Neural cell (in vitro differentiated cells): Measurements from ENCODE around the gene RPL18. TPM values are rescaled to one million over a fixed set of nuclear protein-coding genes. Genes with fewer than 3 reads are reported as not detected.

ENCODE experiments used
- H2AFZ ChIP-seq: fragments of 200-600, 300-800 bp; sonication (generic), shearing (Covaris generic); 2 replicates; pipeline ENCODE4 v1.6.0; 2014; ENCODE audit warnings: low read depth, mild to moderate bottlenecking, antibody characterized with exemption, low read length, moderate library complexity
- H3F3A ChIP-seq: fragments of 200-600 bp; shearing (Covaris generic); 2 replicates; pipeline ENCODE4 v1.6.1; 2016; ENCODE audit warnings: mild to moderate bottlenecking, moderate library complexity, mixed read lengths, antibody characterized with exemption, low read length; ENCODE audit not compliant: insufficient read depth, poor library complexity, severe bottlenecking
- H3K27ac ChIP-seq: fragments of 200-600, 300-800 bp; sonication (generic), shearing (Covaris generic); 2 replicates; pipeline ENCODE4 v1.5.1; 2014; ENCODE audit warnings: mild to moderate bottlenecking, low read length, moderate library complexity
- H3K27me3 ChIP-seq: fragments of 300-800, 200-600 bp; sonication (generic), shearing (Covaris generic); 2 replicates; pipeline ENCODE4 v1.6.0; 2014; ENCODE audit warnings: mild to moderate bottlenecking, low read depth, low read length, moderate library complexity; ENCODE audit not compliant: insufficient read depth
- H3K36me3 ChIP-seq: fragments of 300-800, 200-600 bp; sonication (generic), shearing (Covaris generic); 2 replicates; pipeline ENCODE4 v1.5.1; 2014; ENCODE audit warnings: mild to moderate bottlenecking, antibody characterized with exemption, low read length, moderate library complexity; ENCODE audit not compliant: insufficient read depth
- H3K4me2 ChIP-seq: fragments of 300-800, 200-600 bp; sonication (generic), shearing (Covaris generic); 2 replicates; pipeline ENCODE4 v1.6.0; 2014; ENCODE audit warnings: mild to moderate bottlenecking, low read length
- H3K4me3 ChIP-seq: fragments of 300-800, 200-600 bp; sonication (generic), shearing (Covaris generic); 2 replicates; pipeline ENCODE4 v1.5.1; 2014; ENCODE audit warnings: mild to moderate bottlenecking, low read length, moderate library complexity
- H3K79me2 ChIP-seq: fragments of 200-600 bp; shearing (Covaris generic); replicated peaks from 2 replicates; pipeline ENCODE4 v1.6.0; 2014; ENCODE audit warnings: mild to moderate bottlenecking, low read length, moderate library complexity; ENCODE audit not compliant: insufficient read depth
- H3K9ac ChIP-seq: fragments of 300-800, 200-600 bp; sonication (generic), shearing (Covaris generic); 2 replicates; pipeline ENCODE4 v1.6.1; 2016; ENCODE audit warnings: mild to moderate bottlenecking, low read length, mixed read lengths
- H3K9me2 ChIP-seq: fragments of 200-600 bp; shearing (Covaris generic); 2 replicates; pipeline ENCODE4 v1.6.1; 2016; ENCODE audit warnings: mild to moderate bottlenecking, low read length, mixed read lengths; ENCODE audit not compliant: insufficient read depth
- H3K9me3 ChIP-seq: fragments of 200-600, 300-800 bp; sonication (generic), shearing (Covaris generic); 2 replicates; pipeline ENCODE4 v1.6.1; 2016; ENCODE audit warnings: mild to moderate bottlenecking, mixed run types, low read length, moderate library complexity, mixed read lengths
- H4K20me1 ChIP-seq: fragments of 200-600 bp; shearing (Covaris generic); 2 replicates; pipeline ENCODE4 v1.6.1; 2016; ENCODE audit warnings: mild to moderate bottlenecking, mixed run types; ENCODE audit not compliant: insufficient read depth
- CTCF ChIP-seq: fragments of 450-650 bp; IDR thresholded peaks from 2 replicates; pipeline ENCODE4 v1.5.1; 2014; ENCODE audit warnings: antibody characterized with exemption, mild to moderate bottlenecking, moderate library complexity; ENCODE audit not compliant: poor library complexity, severe bottlenecking
- EP300 ChIP-seq: fragments of 450-650 bp; conservative IDR thresholded peaks from 2 replicates; pipeline ENCODE4 v1.6.1; 2014; ENCODE audit warnings: antibody characterized with exemption, mild to moderate bottlenecking, moderate library complexity; ENCODE audit not compliant: poor library complexity, severe bottlenecking
- EZH2 ChIP-seq: fragments of 200-600, 300-800 bp; shearing (Covaris generic), sonication (generic); IDR thresholded peaks from 2 replicates; pipeline ENCODE4 v1.6.1; 2014; ENCODE audit warnings: antibody characterized with exemption, low read length, borderline replicate concordance, mild to moderate bottlenecking; ENCODE audit not compliant: insufficient read depth, poor library complexity, severe bottlenecking
- MXI1 ChIP-seq: fragments of 450-650 bp; conservative IDR thresholded peaks from 2 replicates; pipeline ENCODE4 v1.6.1; 2014; ENCODE audit warnings: antibody characterized with exemption, mild to moderate bottlenecking; ENCODE audit not compliant: poor library complexity, severe bottlenecking
- POLR2AphosphoS5 ChIP-seq: IDR thresholded peaks from 2 replicates; pipeline ENCODE4 v1.6.1; 2012
- RAD21 ChIP-seq: fragments of 450-650 bp; conservative IDR thresholded peaks from 2 replicates; pipeline ENCODE4 v1.6.1; 2014; ENCODE audit warnings: antibody characterized with exemption, mild to moderate bottlenecking, moderate library complexity
- REST ChIP-seq: IDR thresholded peaks from 2 replicates; pipeline ENCODE4 v1.6.1; 2012; ENCODE audit warnings: borderline replicate concordance
- SMC3 ChIP-seq: fragments of 450-650 bp; conservative IDR thresholded peaks from 2 replicates; pipeline ENCODE4 v1.6.1; 2014; ENCODE audit warnings: antibody characterized with exemption, mild to moderate bottlenecking, moderate library complexity; ENCODE audit not compliant: poor library complexity
- TAF1 ChIP-seq: IDR thresholded peaks from 2 replicates; pipeline ENCODE4 v1.6.1; 2012; ENCODE audit warnings: low read depth
- polyA plus RNA-seq: library from polyadenylated mRNA; depleted of rRNA; stranded (reverse); fragments of >200 nt; gene quantifications from 2 replicates; pipeline ENCODE4 v1.2.3, GENCODE V29; 2014

Gene RPL18
- polyA plus RNA-seq, 1 donor from 2014 or later = 2,102 TPM

GRCh38 chr19:48624067-48624594 lies 5.2 kb upstream of the RPL18 start:
- no peak for TF ChIP-seq CTCF
- TF ChIP-seq POLR2AphosphoS5 = peak; percentile 84
- TF ChIP-seq TAF1 = peak; percentile 28
- TF ChIP-seq REST = no peak
- TF ChIP-seq SMC3 = no peak
- no peak for TF ChIP-seq RAD21
- peak; percentile 51 for TF ChIP-seq MXI1
- no peak for TF ChIP-seq EZH2
- peak; percentile 29 for TF ChIP-seq EP300
- Histone ChIP-seq H3K9me3 (no peaks in the 10 kb centered on the region), H4K20me1 (no peaks in the 10 kb centered on the region), H3K9ac (peak overlapping the region; percentile 94), H3K27me3 (no peaks in the 10 kb centered on the region), H3F3A (peaks cover 5% of the 10 kb centered on the region), H3K79me2 (peaks cover 16% of the 10 kb centered on the region), H2AFZ (peak overlapping the region; percentile 32), H3K27ac (peak overlapping the region; percentile 93), H3K9me2 (no peaks in the 10 kb centered on the region), H3K4me2 (peak overlapping the region; percentile 93), H3K36me3 (no peaks in the 10 kb centered on the region), H3K4me3 (peak overlapping the region; percentile 90)

GRCh38 chr19:48623556-48624066 lies 4.6 kb upstream of the RPL18 start:
- Histone ChIP-seq H3K4me2 (peak overlapping the region; percentile 74), H3K9me2 (no peaks in the 10 kb centered on the region), H3K9ac (peak overlapping the region; percentile 77), H3K27ac (peak overlapping the region; percentile 93), H3F3A (peaks cover 5% of the 10 kb centered on the region), H4K20me1 (no peaks in the 10 kb centered on the region), H3K4me3 (peak overlapping the region; percentile 90), H2AFZ (peak overlapping the region; percentile 51), H3K27me3 (no peaks in the 10 kb centered on the region), H3K36me3 (no peaks in the 10 kb centered on the region), H3K79me2 (peaks cover 19% of the 10 kb centered on the region), H3K9me3 (no peaks in the 10 kb centered on the region)
- TF ChIP-seq EZH2 (no peak), RAD21 (no peak), EP300 (no peak), POLR2AphosphoS5 (peak; percentile 90), TAF1 (peak; percentile 66), SMC3 (no peak), REST (peak; percentile 92), MXI1 (no peak)
